AG10803 (cell line): ENCODE results near the gene CDK6.
A peak's percentile ranks its signal among the peaks of the same experiment; 100 is the strongest.

Experiments
- DNase-seq: peaks from one replicate; pipeline ENCODE4 v3.0.0; 2010; ENCODE audit warnings: low read depth
- H3K4me3 ChIP-seq: 2 replicates; pipeline ENCODE4 v1.5.1; 2011; ENCODE audit warnings: mild to moderate bottlenecking, low read length, control low read depth
- CTCF ChIP-seq: conservative IDR thresholded peaks from 2 replicates; pipeline ENCODE4 v1.5.1; 2011; ENCODE audit warnings: mild to moderate bottlenecking, low read length, control low read depth, inconsistent platforms

The CDK6 gene

DNA sequence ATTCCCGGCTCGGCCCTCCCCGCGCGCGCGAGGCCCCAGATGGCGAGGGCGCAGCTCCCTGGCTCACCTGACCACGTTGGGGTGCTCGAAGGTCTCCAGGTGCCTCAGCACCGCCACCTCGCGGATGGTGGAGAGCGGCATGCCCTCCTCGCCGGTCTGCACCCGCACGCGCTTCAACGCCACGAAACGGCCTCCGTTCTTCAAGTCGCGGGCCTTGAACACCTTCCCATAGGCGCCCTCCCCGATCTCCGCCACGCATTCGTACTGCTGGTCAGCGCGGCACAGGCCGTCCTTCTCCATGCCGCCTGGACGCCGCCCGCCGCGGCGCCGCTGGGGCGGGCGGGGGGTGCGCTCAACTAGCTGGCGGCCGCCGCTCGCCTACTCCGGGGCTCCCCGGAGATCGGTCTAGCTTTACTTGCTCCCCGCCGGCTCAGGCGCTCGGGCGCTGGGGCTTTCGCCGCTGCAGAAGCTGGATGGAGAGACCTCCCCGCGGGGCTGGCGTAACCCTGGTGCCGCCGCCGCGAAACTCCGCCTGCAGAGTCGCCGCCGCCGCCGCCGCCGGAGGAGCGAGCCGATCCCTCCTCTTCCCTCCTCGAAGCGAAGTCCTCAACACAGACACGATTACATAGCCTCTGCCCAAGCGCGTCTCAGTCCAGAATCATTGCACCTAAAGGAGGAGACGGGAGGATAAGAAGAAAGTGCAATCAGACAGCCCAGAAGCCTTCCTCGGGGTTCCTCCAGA, 3.2 kb downstream of the CDK6 start:
- peak overlapping the region; percentile 91 for H3K4me3 ChIP-seq
- peak; percentile 73 for TF ChIP-seq CTCF
- DNase-seq = peak; percentile 76

GRCh38 chr7:92832534-92833023, 3.8 kb downstream of the CDK6 start:
- TF ChIP-seq CTCF = no peak
- no peak for DNase-seq
- H3K4me3 ChIP-seq = peak overlapping the region; percentile 91

DNA sequence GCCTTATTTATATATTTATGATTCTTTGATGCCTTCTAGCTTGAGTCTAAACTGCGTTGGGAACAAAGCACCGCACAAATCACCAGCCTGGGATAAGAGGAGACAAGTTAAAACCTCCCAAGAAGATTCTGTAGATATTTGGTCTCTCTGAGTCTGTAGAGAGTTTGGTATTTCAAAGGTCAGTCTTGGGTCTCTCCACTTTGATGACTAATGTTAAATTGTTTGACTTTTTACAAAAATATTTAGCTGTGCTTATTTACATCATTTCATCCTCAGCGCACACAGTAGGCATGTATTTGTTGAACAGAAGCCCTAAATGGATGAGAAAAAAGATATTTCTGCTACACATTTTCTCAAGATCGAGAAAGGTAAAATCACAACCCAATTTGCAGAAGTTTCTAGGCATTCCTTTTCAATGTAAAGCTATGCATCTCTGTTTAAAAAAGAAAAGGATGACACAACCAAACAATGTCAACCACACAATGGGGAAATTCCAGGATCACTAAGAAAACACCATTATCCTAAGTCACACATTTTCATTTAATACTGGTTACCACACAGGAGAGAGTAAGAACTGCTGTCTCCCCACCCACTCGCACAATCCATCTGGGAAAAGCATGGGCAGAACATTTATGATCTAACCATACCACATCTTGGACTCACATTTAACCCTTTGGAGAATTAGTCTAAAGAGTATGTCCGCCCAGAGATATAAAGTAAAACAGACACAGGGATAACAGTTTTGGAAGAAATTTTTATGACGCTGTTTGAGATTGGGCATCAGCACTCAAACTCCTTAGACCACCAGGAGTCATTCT, 4.4 kb downstream of the CDK6 start:
- H3K4me3 ChIP-seq = peak overlapping the region; percentile 91
- peak; percentile 93 for DNase-seq
- TF ChIP-seq CTCF = no peak

- no peak overlapping the region for H3K4me3 ChIP-seq
- TF ChIP-seq CTCF = no peak
- DNase-seq = no peak
Observed at GRCh38 chr7:92830532-92831110, 5.8 kb downstream of the CDK6 start.

DNA sequence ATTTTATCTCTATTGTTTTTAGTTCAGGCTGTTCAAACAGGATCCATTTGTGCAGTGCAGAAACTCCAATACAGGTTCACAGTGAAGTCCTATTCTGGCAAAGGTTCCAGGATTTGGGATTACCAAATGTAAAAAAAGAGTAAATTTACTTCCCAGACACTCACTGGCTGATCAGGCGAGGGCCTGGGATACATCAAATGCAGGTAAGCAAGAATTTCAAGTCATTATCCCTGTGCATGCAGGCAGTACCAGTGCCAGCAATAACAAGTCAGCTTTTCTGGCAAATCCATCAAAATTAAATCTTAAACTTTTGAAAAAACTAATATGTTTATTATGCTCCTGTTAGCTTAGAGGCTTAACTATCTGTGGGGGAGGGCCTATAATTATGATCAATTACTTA, 6.3 kb downstream of the CDK6 start:
- no peak overlapping the region for H3K4me3 ChIP-seq
- DNase-seq = no peak
- TF ChIP-seq CTCF = no peak

DNA sequence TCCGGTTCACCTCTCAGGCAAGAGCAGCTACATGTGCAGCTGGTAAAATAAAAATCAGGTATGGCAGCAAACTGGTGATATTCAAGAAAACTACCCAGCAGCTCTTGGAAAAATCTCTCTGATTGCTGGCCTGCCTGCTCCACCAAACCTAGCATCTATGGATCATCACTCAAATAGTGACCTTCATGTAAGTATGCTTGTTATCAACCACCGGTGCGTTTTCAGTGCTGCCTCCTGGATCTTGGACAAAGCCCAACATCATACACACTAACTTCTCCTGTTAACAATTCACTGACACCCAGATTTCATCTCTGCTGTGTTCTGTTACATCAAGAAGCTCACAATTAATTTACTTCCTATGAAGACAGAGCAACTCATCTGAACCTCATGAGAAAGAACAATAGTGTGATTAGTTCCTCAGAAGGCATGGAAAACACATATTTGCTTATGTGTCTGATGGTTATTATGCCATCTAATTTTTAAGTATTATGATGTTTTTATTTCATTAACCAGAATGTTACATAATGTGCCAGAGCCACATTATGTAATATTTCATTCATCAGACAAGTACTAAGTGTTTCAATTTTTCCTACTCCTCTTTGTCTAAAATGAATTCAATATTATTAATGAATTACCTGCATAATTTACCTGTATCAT, 8.8 kb downstream of the CDK6 start:
- TF ChIP-seq CTCF = no peak

More for the DNA sequence above, 8.8 kb downstream of the CDK6 start:
- no peak overlapping the region for H3K4me3 ChIP-seq
- peak; percentile 18 for DNase-seq
